ENCODE results near the gene USP1. TPM values are rescaled to one million over a fixed set of nuclear protein-coding genes. Genes with fewer than 3 reads are reported as not detected.

Gene USP1
- total and polyA plus RNA-seq, 4 donors, result 10.0 to 42.1 (median 16.8) TPM

GRCh38 chr1:62484824-62485468 is 48.1 kb downstream of the USP1 start:
- Histone ChIP-seq H3K9me3 (ENCODE audit: control insufficient read depth in 4 of 4, insufficient read depth in 3 of 4, low read length in 3 of 4) (no peaks in the 10 kb centered on the region), H3K36me3 (ENCODE audit: control insufficient read depth in 4 of 4, insufficient read depth in 4 of 4, low read length in 4 of 4) (peaks cover 0 to 7% (median 2%) of the 10 kb centered on the region in 4 donors), H3K4me3 (no peak overlapping the region), H3K9ac (ENCODE audit: insufficient read depth in 1 of 2, low read length in 2 of 2) (no peak overlapping the region), H3K4me1 (ENCODE audit: control insufficient read depth in 5 of 5, insufficient read depth in 5 of 5, low read length in 5 of 5) (no peaks in the 10 kb centered on the region), H3K27me3 (ENCODE audit: control insufficient read depth in 3 of 3, insufficient read depth in 3 of 3, low read length in 2 of 3) (no peaks in the 10 kb centered on the region), H3K27ac (ENCODE audit: low read depth in 1 of 2, low read length in 1 of 2) (no peak overlapping the region)
- DNase-seq (no peak), ATAC-seq (ENCODE audit: insufficient read depth, low FRiP score) (no peak)
- TF ChIP-seq, protein P1, sequence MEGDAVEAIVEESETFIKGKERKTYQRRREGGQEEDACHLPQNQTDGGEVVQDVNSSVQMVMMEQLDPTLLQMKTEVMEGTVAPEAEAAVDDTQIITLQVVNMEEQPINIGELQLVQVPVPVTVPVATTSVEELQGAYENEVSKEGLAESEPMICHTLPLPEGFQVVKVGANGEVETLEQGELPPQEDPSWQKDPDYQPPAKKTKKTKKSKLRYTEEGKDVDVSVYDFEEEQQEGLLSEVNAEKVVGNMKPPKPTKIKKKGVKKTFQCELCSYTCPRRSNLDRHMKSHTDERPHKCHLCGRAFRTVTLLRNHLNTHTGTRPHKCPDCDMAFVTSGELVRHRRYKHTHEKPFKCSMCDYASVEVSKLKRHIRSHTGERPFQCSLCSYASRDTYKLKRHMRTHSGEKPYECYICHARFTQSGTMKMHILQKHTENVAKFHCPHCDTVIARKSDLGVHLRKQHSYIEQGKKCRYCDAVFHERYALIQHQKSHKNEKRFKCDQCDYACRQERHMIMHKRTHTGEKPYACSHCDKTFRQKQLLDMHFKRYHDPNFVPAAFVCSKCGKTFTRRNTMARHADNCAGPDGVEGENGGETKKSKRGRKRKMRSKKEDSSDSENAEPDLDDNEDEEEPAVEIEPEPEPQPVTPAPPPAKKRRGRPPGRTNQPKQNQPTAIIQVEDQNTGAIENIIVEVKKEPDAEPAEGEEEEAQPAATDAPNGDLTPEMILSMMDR (IDR thresholded peaks at IDR 0.05; ENCODE audit: control extremely low read depth, extremely low read depth), result no peak
- WGBS, 2 donors, result 75 to 85% methylated on average over 5 of the region's 5 CpGs

DNA sequence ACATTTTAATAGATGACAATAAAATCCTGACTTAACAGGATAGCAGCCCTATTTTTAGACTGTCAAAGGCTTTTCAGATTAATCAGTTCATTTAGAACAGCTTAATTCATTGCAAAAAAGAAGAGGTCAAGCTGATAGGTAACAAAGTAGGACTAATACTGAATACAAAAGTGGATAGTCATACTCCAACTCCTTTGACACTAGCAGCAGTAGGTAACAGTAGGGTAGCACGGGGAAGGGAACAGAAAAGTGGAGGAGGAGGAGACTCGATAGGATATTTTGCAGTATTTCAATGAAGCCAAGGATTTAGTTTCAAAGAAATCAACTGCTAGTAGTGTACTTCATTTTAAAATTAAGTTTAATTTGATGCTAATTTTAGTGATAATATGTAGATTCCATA is 51.1 kb downstream of the USP1 start:
- Histone ChIP-seq H3K9me3 (ENCODE audit: control insufficient read depth in 4 of 4, insufficient read depth in 3 of 4, low read length in 3 of 4) (no peaks in the 10 kb centered on the region), H3K4me3 (no peak overlapping the region), H3K27me3 (ENCODE audit: control insufficient read depth in 3 of 3, insufficient read depth in 3 of 3, low read length in 2 of 3) (no peaks in the 10 kb centered on the region), H3K4me1 (ENCODE audit: control insufficient read depth in 5 of 5, insufficient read depth in 5 of 5, low read length in 5 of 5) (no peaks in the 10 kb centered on the region), H3K36me3 (ENCODE audit: control insufficient read depth in 4 of 4, insufficient read depth in 4 of 4, low read length in 4 of 4) (peaks cover 5 to 11% (median 8%) of the 10 kb centered on the region in 4 donors), H3K9ac (ENCODE audit: insufficient read depth in 1 of 2, low read length in 2 of 2) (no peak overlapping the region), H3K27ac (ENCODE audit: low read depth in 1 of 2, low read length in 1 of 2) (no peak overlapping the region)
- no peak for DNase-seq
- TF ChIP-seq, protein P1 (IDR thresholded peaks at IDR 0.05; ENCODE audit: control extremely low read depth, extremely low read depth), result no peak
- 87 to 92% methylated on average over 2 of the region's 2 CpGs for WGBS, 2 donors
- no peak for ATAC-seq (ENCODE audit: insufficient read depth, low FRiP score)

GRCh38 chr1:62492521-62492920 is 55.7 kb downstream of the USP1 start:
- DNase-seq (no peak), ATAC-seq (ENCODE audit: insufficient read depth, low FRiP score) (no peak)
- Histone ChIP-seq H3K36me3 (ENCODE audit: control insufficient read depth in 4 of 4, insufficient read depth in 4 of 4, low read length in 4 of 4) (peaks cover 6 to 16% (median 10%) of the 10 kb centered on the region in 4 donors), H3K27me3 (ENCODE audit: control insufficient read depth in 3 of 3, insufficient read depth in 3 of 3, low read length in 2 of 3) (no peaks in the 10 kb centered on the region), H3K4me3 (no peak overlapping the region), H3K27ac (ENCODE audit: low read depth in 1 of 2, low read length in 1 of 2) (no peak overlapping the region), H3K4me1 (ENCODE audit: control insufficient read depth in 5 of 5, insufficient read depth in 5 of 5, low read length in 5 of 5) (no peaks in the 10 kb centered on the region), H3K9ac (ENCODE audit: insufficient read depth in 1 of 2, low read length in 2 of 2) (no peak overlapping the region), H3K9me3 (ENCODE audit: control insufficient read depth in 4 of 4, insufficient read depth in 3 of 4, low read length in 3 of 4) (no peaks in the 10 kb centered on the region)
- 95 to 96% methylated on average over 2 of the region's 2 CpGs for WGBS, 2 donors
- TF ChIP-seq, protein P1 (IDR thresholded peaks at IDR 0.05; ENCODE audit: control extremely low read depth, extremely low read depth), result no peak

DNA sequence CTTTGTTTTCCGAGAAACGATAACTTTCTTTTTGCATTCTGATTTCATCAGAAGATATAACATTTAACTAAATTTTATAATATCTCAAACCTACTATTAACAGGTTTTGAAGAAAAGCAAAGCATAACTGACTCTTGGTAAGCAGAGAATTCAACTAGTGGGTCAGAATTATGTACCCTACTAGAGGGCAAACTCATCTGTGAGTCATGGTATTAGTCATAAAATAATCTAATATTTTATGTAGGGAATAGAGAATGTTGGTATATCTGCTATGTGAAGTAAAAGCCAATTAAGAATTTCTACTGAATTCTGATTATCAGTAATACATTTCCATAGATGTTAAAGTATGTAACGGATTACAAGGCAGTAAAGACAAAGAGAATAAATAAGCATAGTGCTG is 56.8 kb downstream of the USP1 start:
- Histone ChIP-seq H3K27ac (ENCODE audit: low read depth in 1 of 2, low read length in 1 of 2) (no peak overlapping the region), H3K36me3 (ENCODE audit: control insufficient read depth in 4 of 4, insufficient read depth in 4 of 4, low read length in 4 of 4) (peaks cover 6 to 16% (median 10%) of the 10 kb centered on the region in 4 donors), H3K9ac (ENCODE audit: insufficient read depth in 1 of 2, low read length in 2 of 2) (no peak overlapping the region), H3K9me3 (ENCODE audit: control insufficient read depth in 4 of 4, insufficient read depth in 3 of 4, low read length in 3 of 4) (no peaks in the 10 kb centered on the region), H3K4me1 (ENCODE audit: control insufficient read depth in 5 of 5, insufficient read depth in 5 of 5, low read length in 5 of 5) (no peaks in the 10 kb centered on the region), H3K27me3 (ENCODE audit: control insufficient read depth in 3 of 3, insufficient read depth in 3 of 3, low read length in 2 of 3) (no peaks in the 10 kb centered on the region), H3K4me3 (no peak overlapping the region)
- TF ChIP-seq, protein P1 (IDR thresholded peaks at IDR 0.05; ENCODE audit: control extremely low read depth, extremely low read depth), result no peak
- DNase-seq, result no peak
- 99% methylated on average over 3 of the region's 3 CpGs for WGBS, 2 donors
- ATAC-seq (ENCODE audit: insufficient read depth, low FRiP score), result no peak

Data from lung (tissue), 12 donors.